ENCODE results near the gene VHLL. TPM values are rescaled to one million over a fixed set of nuclear protein-coding genes. Genes with fewer than 3 reads are reported as not detected.

VHLL gene
- total and polyA plus RNA-seq, 2 of the 13 experiments (the other 11 are each of a cell fraction or from before 2014, with no cell fraction given), result 0.24 TPM; not detected in 1

GRCh38 chr1:156295391-156295947 lies 3.6 kb downstream of the VHLL start, which contains the start of gene GLMP (continued):
- peak; percentile 37; the same call in 1 of the 2 replicates for TF ChIP-seq ZNF501 (CRISPR knock-in tag; IDR thresholded peaks at IDR 0.05)
- TF ChIP-seq ZFP36L1 (CRISPR knock-in tag; IDR thresholded peaks at IDR 0.05), result peak; percentile 41; the same call in 1 of the 2 replicates
- TF ChIP-seq POLR2AphosphoS5 (IDR thresholded peaks at IDR 0.05; ENCODE audit: low read depth, low read length), result peak; percentile 79
- 0 out of 4 replicates have a peak, but pooled peaks of 1 of the 2 experiments have one; percentile 14 for TF ChIP-seq EP300 (IDR thresholded peaks at IDR 0.05; ENCODE audit: low read depth in 2 of 2, low read length in 2 of 2)
- no peak for TF ChIP-seq EP300 (CRISPR knock-in tag; IDR thresholded peaks at IDR 0.05; ENCODE audit: borderline replicate concordance)
- no peak for TF ChIP-seq ZNF282 (IDR thresholded peaks at IDR 0.05; ENCODE audit: partially characterized antibody)
- peak; percentile 22; the same call in 1 of the 2 replicates for TF ChIP-seq DMAP1 (CRISPR knock-in tag; IDR thresholded peaks at IDR 0.05)
- TF ChIP-seq TOE1 (CRISPR knock-in tag; IDR thresholded peaks at IDR 0.05), result no peak
- TF ChIP-seq BHLHE40 (IDR thresholded peaks at IDR 0.05; ENCODE audit: low read length), result peak; percentile 34; the same call in 1 of the 2 replicates
- TF ChIP-seq TGIF2 (CRISPR knock-in tag; IDR thresholded peaks at IDR 0.05), result 0 out of 2 replicates have a peak, but pooled peaks have one; percentile 67
- TF ChIP-seq ZNF34 (CRISPR knock-in tag; IDR thresholded peaks at IDR 0.05; ENCODE audit: borderline replicate concordance), result no peak
- 0 out of 2 replicates have a peak, but pooled peaks have one; percentile 49 for TF ChIP-seq ZNF766 (CRISPR knock-in tag; IDR thresholded peaks at IDR 0.05; ENCODE audit: borderline replicate concordance)
- TF ChIP-seq HDAC1 (CRISPR knock-in tag; IDR thresholded peaks at IDR 0.05), result peak; percentile 71
- no peak for TF ChIP-seq GTF2F1 (IDR thresholded peaks at IDR 0.05; ENCODE audit: low read length)
- TF ChIP-seq GATAD1 (CRISPR knock-in tag; IDR thresholded peaks at IDR 0.05), result peak; percentile 92
- no peak for TF ChIP-seq ZBTB34 (CRISPR knock-in tag; IDR thresholded peaks at IDR 0.05)
- TF ChIP-seq PHF20 (CRISPR knock-in tag; IDR thresholded peaks at IDR 0.05), result peak; percentile 90
- TF ChIP-seq ZNF556 (CRISPR knock-in tag; IDR thresholded peaks at IDR 0.05; ENCODE audit: borderline replicate concordance), result peak; percentile 52; the same call in 1 of the 2 replicates
- no peak for TF ChIP-seq ZNF335 (CRISPR knock-in tag; IDR thresholded peaks at IDR 0.05)
- peak; percentile 25; the same call in 1 of the 2 replicates for TF ChIP-seq PHF21A (CRISPR knock-in tag; IDR thresholded peaks at IDR 0.05)
- TF ChIP-seq KMT2A (CRISPR knock-in tag; IDR thresholded peaks at IDR 0.05), result peak; percentile 49; the same call in 1 of the 2 replicates
- peak; percentile 81 for TF ChIP-seq TBX2 (CRISPR knock-in tag; IDR thresholded peaks at IDR 0.05; ENCODE audit: borderline replicate concordance)
- peak; percentile 88 for TF ChIP-seq RAD51 (IDR thresholded peaks at IDR 0.05; ENCODE audit: borderline replicate concordance)
- TF ChIP-seq TFE3 (CRISPR knock-in tag; IDR thresholded peaks at IDR 0.05), result peak; percentile 77; the same call in 1 of the 2 replicates
- peak; percentile 31; the same call in 1 of the 2 replicates for TF ChIP-seq ZFP91 (CRISPR knock-in tag; IDR thresholded peaks at IDR 0.05; ENCODE audit: borderline replicate concordance)
- peak; percentile 65; the same call in 1 of the 2 replicates for TF ChIP-seq THAP11 (CRISPR knock-in tag; IDR thresholded peaks at IDR 0.05)
